IMR-90 (cell line): ENCODE results near the gene FAAP100. TPM values are rescaled to one million over a fixed set of nuclear protein-coding genes. Genes with fewer than 3 reads are reported as not detected.
A peak's percentile ranks its signal among the peaks of the same experiment; 100 is the strongest.

ENCODE experiments used
- ATAC-seq: fragments of 200-7000 bp; cut with Tn5 transposase; 2 replicates; pipeline ENCODE4 v1.9.1; 2020; ENCODE audit warnings: low read depth, mild to moderate bottlenecking, moderate library complexity
- BruUV-seq: library from RNA; stranded (reverse); fragments of 400-500 nt; replicated peaks from 2 replicates; lab custom pipeline; 2021; lab: Mats Ljungman, UMichigan
- CTCF ChIA-PET: fragments of 300-600 bp; formaldehyde crosslinking; extraction: SDS; loops from one replicate; lab custom pipeline; 2021; ENCODE audit warnings: antibody characterized with exemption; lab: Yijun Ruan, JAX
- POLR2A ChIA-PET: fragments of 300-600 bp; sonication (Branson Sonifier 250); formaldehyde crosslinking; loops from one replicate; lab custom pipeline; 2022; ENCODE audit warnings: antibody characterized with exemption; ENCODE audit not compliant: unreplicated experiment; lab: Charles Lee
- DNase-seq: peaks from one replicate; pipeline ENCODE4 v3.0.0; 2013
- H2AFZ ChIP-seq: replicated peaks from 2 replicates; pipeline ENCODE3; 2013; ENCODE audit warnings: low read length, mild to moderate bottlenecking; ENCODE audit not compliant: poor library complexity
- H2AK5ac ChIP-seq: 2 replicates; pipeline ENCODE4 v1.6.1; 2013; ENCODE audit warnings: low read depth, low read length, inconsistent platforms
- H2AK9ac ChIP-seq: replicated peaks from 2 replicates; pipeline ENCODE3; 2013; ENCODE audit warnings: mild to moderate bottlenecking, low read depth, low read length, moderate library complexity; ENCODE audit not compliant: poor library complexity
- H2BK120ac ChIP-seq: 2 replicates; pipeline ENCODE4 v1.6.1; 2013; ENCODE audit warnings: low read depth, low read length, inconsistent platforms
- H2BK15ac ChIP-seq: 3 replicates; pipeline ENCODE4 v1.6.1; 2013; ENCODE audit warnings: low read depth, low read length, inconsistent platforms
- H2BK20ac ChIP-seq: 2 replicates; pipeline ENCODE4 v1.6.1; 2013; ENCODE audit warnings: low read depth, mild to moderate bottlenecking, inconsistent platforms, low read length, moderate library complexity
- H2BK5ac ChIP-seq: 2 replicates; pipeline ENCODE4 v1.6.1; 2013; ENCODE audit warnings: mild to moderate bottlenecking, low read depth, low read length, inconsistent platforms; ENCODE audit not compliant: poor library complexity, severe bottlenecking
- H3K14ac ChIP-seq: replicated peaks from 2 replicates; pipeline ENCODE4 v1.6.1; 2013; ENCODE audit warnings: low read depth, low read length, inconsistent platforms
- H3K18ac ChIP-seq: 2 replicates; pipeline ENCODE4 v1.6.1; 2013; ENCODE audit warnings: low read depth, low read length, control low read depth
- H3K23ac ChIP-seq: 2 replicates; pipeline ENCODE4 v1.6.1; 2013; ENCODE audit warnings: low read depth, low read length, inconsistent platforms
- H3K27ac ChIP-seq: 2 replicates; pipeline ENCODE4 v1.5.1; 2013; ENCODE audit warnings: mild to moderate bottlenecking, control low read depth, low read length; ENCODE audit not compliant: insufficient read depth
- H3K27me3 ChIP-seq: 2 replicates; pipeline ENCODE4 v1.6.1; 2013; ENCODE audit warnings: low read length; ENCODE audit not compliant: control insufficient read depth, insufficient read depth
- H3K36me3 ChIP-seq: 2 replicates; pipeline ENCODE4 v1.6.1; 2013; ENCODE audit warnings: low read length, mixed read lengths; ENCODE audit not compliant: control insufficient read depth, insufficient read depth
- H3K4ac ChIP-seq: 2 replicates; pipeline ENCODE4 v1.6.1; 2013; ENCODE audit warnings: low read depth, low read length, inconsistent platforms
- H3K4me1 ChIP-seq: 2 replicates; pipeline ENCODE4 v1.6.1; 2013; ENCODE audit warnings: low read length, mixed read lengths; ENCODE audit not compliant: control insufficient read depth, insufficient read depth
- H3K4me2 ChIP-seq: 2 replicates; pipeline ENCODE4 v1.6.1; 2013; ENCODE audit warnings: low read depth, mild to moderate bottlenecking, control low read depth, low read length, moderate library complexity
- H3K4me3 ChIP-seq: 2 replicates; pipeline ENCODE4 v1.5.1; 2013; ENCODE audit warnings: low read depth, mild to moderate bottlenecking, control low read depth, low read length, moderate library complexity; ENCODE audit not compliant: insufficient read depth
- H3K56ac ChIP-seq: 2 replicates; pipeline ENCODE4 v1.6.1; 2013; ENCODE audit warnings: low read length, inconsistent platforms; ENCODE audit not compliant: insufficient read depth; ENCODE audit errors: extremely low read depth
- H3K79me1 ChIP-seq, 2 experiments: 2 replicates each; pipeline ENCODE4 v1.6.1; 2013; ENCODE audit warnings: low read length in 2 of 2, inconsistent platforms in 1 of 2, low read depth in 1 of 2
- H3K9ac ChIP-seq: 2 replicates; pipeline ENCODE4 v1.6.1; 2013; ENCODE audit warnings: low read depth, low read length, control low read depth
- H3K9me1 ChIP-seq: 2 replicates; pipeline ENCODE4 v1.6.1; 2013; ENCODE audit warnings: low read length, inconsistent platforms; ENCODE audit not compliant: insufficient read depth
- H3K9me3 ChIP-seq: 2 replicates; pipeline ENCODE4 v1.6.1; 2013; ENCODE audit warnings: low read length; ENCODE audit not compliant: control insufficient read depth, insufficient read depth
- H4K20me1 ChIP-seq: 2 replicates; pipeline ENCODE4 v1.6.1; 2013; ENCODE audit warnings: low read length, inconsistent platforms; ENCODE audit not compliant: insufficient read depth
- H4K5ac ChIP-seq: 2 replicates; pipeline ENCODE4 v1.6.1; 2013; ENCODE audit warnings: mild to moderate bottlenecking, low read depth, low read length, control low read depth
- H4K8ac ChIP-seq, 2 experiments: 2 replicates each; pipeline ENCODE4 v1.6.1; 2013; ENCODE audit warnings: low read depth in 2 of 2, low read length in 2 of 2, control low read depth in 1 of 2, inconsistent platforms in 1 of 2
- H4K91ac ChIP-seq: 2 replicates; pipeline ENCODE4 v1.6.1; 2013; ENCODE audit warnings: low read depth, low read length, inconsistent platforms; ENCODE audit not compliant: insufficient read depth
- RAD21 ChIP-seq: IDR thresholded peaks from 2 replicates; pipeline ENCODE4 v1.6.1; 2012; ENCODE audit warnings: low read length, improper control_type of control experiment
- SMC3 ChIP-seq: fragments of 150-350 bp; IDR thresholded peaks from 2 replicates; pipeline ENCODE4 v1.6.1; 2016; ENCODE audit warnings: low read depth, mild to moderate bottlenecking, antibody characterized with exemption, low read length, moderate library complexity
- whole genome bisulfite sequencing, 2 experiments: methylation state at CpG; one replicate each; pipeline versions ENCODE4 v1.1.5 to v1.1.7; 2013; ENCODE audit warnings: missing lambda C conversion rate in 2 of 2; ENCODE audit not compliant: insufficient read length in 1 of 2; ENCODE audit errors: extremely low coverage in 2 of 2; 5-methylcytosine and 5-hydroxymethylcytosine counted together
- dilution Hi-C: fragments of 300-500 bp; cut with HindIII; formaldehyde crosslinking; loops from one replicate; pipeline ENCODE4 v1.14.3; 2018; ENCODE audit warnings: low sequenced_read_pairs; ENCODE audit not compliant: unreplicated experiment
- in situ Hi-C: fragments of 300-500 bp; cut with MboI; formaldehyde crosslinking; loops from 3 replicates; pipeline ENCODE4 v1.14.3; 2019; ENCODE audit warnings: low sequenced_read_pairs, inconsistent platforms, mixed read lengths
- intact Hi-C: fragments of 100-400 bp; cut with micrococcal nuclease; formaldehyde crosslinking; loops from 2 replicates; pipeline ENCODE4 v1.10.0; 2022
- polyA plus RNA-seq, 3 experiments: library from polyadenylated mRNA; depleted of rRNA; stranded (reverse); fragments of >200 nt; gene quantifications; 2 replicates each; pipeline ENCODE4 v1.2.3, GENCODE V29; 2012; ENCODE audit warnings: low replicate concordance in 1 of 3
- total RNA-seq: library from RNA; depleted of rRNA; stranded (reverse); fragments of >200 nt; gene quantifications from 2 replicates; pipeline ENCODE4 v1.2.3, GENCODE V29; 2012
- TF ChIP-seq, protein P1 (sequence below): fragments of 150-350 bp; IDR thresholded peaks from 2 replicates; pipeline ENCODE4 v1.6.1; 2016; ENCODE audit warnings: low read depth, mild to moderate bottlenecking, low read length, moderate library complexity, borderline replicate concordance

FAAP100 gene
- total and polyA plus RNA-seq, 2 of the 4 experiments (the other 2 are of a cell fraction) = 7.9 to 24.8 TPM

DNA sequence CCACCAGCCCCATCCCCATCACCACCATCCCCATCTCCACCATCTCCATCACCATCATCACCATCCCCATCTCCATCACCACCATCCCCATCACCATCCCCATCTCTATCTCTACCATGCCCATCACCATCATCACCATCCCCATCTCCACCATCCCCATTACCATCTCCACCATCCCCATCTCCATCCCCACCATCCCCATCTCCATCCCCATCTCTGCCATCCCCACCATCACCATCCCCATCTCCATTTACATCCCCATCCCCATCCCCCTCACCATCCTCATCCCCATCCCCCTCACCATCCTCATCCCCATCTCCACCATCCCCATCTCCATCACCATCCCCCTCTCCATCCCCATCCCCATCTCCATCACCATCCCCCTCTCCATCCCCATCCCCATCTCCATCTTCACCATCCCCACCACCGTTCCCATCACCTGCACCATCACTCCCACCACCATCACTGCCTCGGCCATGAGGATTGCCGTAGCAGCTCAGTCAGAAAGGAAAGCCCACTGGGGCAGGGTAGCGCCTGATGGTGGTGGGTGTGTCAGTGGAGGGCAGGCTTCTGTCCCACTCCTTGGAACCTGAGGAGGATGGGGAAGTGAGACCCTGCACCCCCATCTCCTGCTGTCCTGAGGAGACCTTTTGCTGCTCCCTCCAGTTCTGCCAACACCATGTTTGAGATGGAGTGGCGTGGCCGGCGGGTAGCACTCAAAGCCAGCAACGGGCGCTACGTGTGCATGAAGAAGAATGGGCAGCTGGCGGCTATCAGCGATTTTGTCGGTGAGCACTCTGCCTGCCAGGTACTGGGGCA lies 16.5 kb downstream of the FAAP100 start (continued):
- TF ChIP-seq SMC3 = no peak

DNA sequence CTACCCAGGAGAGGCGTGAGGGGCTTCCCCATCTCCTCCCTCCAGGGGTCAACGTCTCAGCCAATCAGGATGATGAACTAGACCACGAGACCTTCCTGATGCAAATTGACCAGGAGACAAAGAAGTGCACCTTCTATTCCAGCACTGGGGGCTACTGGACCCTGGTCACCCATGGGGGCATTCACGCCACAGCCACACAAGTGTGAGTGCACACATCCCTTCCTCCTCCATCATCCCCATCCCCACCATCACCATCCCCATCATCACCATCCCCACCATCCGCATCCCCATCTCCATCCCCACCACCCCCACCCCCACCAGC lies 17.2 kb downstream of the FAAP100 start:
- no peak overlapping the region for H3K4me2 ChIP-seq
- ATAC-seq (no peak), DNase-seq (no peak)
- no peak overlapping the region for H2BK15ac ChIP-seq
- H3K27me3 ChIP-seq = peaks cover 10% of the 10 kb centered on the region; the same call in 1 of the 2 replicates
- TF ChIP-seq, protein P1, sequence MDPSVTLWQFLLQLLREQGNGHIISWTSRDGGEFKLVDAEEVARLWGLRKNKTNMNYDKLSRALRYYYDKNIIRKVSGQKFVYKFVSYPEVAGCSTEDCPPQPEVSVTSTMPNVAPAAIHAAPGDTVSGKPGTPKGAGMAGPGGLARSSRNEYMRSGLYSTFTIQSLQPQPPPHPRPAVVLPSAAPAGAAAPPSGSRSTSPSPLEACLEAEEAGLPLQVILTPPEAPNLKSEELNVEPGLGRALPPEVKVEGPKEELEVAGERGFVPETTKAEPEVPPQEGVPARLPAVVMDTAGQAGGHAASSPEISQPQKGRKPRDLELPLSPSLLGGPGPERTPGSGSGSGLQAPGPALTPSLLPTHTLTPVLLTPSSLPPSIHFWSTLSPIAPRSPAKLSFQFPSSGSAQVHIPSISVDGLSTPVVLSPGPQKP = no peak
- no peak for TF ChIP-seq RAD21
- no peaks in the 10 kb centered on the region for H3K4me1 ChIP-seq
- H4K5ac ChIP-seq = no peak overlapping the region
- no peak overlapping the region for H4K91ac ChIP-seq
- H3K4ac ChIP-seq = no peak overlapping the region
- no peak overlapping the region for H4K8ac ChIP-seq
- peaks cover 7% of the 10 kb centered on the region; the same call in 1 of the 2 replicates for H4K20me1 ChIP-seq
- peaks cover 5% of the 10 kb centered on the region; the same call in 1 of the 2 replicates for H3K36me3 ChIP-seq
- H3K9ac ChIP-seq = no peak overlapping the region
- intact Hi-C loops (no loop called here), dilution Hi-C loops (no loop called here), in situ Hi-C loops (no loop called here)
- no peak overlapping the region for H3K18ac ChIP-seq
- H2AK5ac ChIP-seq = no peak overlapping the region
- H2BK20ac ChIP-seq = no peak overlapping the region
- no peak overlapping the region for H2AFZ ChIP-seq
- H3K14ac ChIP-seq = no peak overlapping the region
- H3K23ac ChIP-seq = no peak overlapping the region
- H3K9me1 ChIP-seq = no peaks in the 10 kb centered on the region
- H3K9me3 ChIP-seq = no peaks in the 10 kb centered on the region
- ChIA-PET POLR2A (no interaction called here), CTCF (no interaction called here)
- no peak overlapping the region for H3K4me3 ChIP-seq
- BruUV-seq = no TSS peak
- peak overlapping the region; percentile 33 for H2BK5ac ChIP-seq
- no peak overlapping the region for H2AK9ac ChIP-seq
- no peak overlapping the region for H3K56ac ChIP-seq
- 86% methylated on average over 2 of the region's 5 CpGs; no CpG with 5 or more reads in 1 of the 2 experiments for WGBS, 2 experiments
- H2BK120ac ChIP-seq = no peak overlapping the region
- H3K27ac ChIP-seq = no peak overlapping the region
- no peaks in the 10 kb centered on the region for H3K79me1 ChIP-seq
